HEK293 (cell line): ENCODE measurements around the gene TBC1D8.

Experiments used
- CTCF ChIP-seq: fragments of 450-650 bp; formaldehyde crosslinking; IDR thresholded peaks from 2 replicates; pipeline ENCODE4 v1.5.1; 2016; ENCODE audit warnings: missing biosample characterization, missing genetic modification characterization
- KLF10 ChIP-seq: fragments of 450-650 bp; IDR thresholded peaks from 2 replicates; pipeline ENCODE4 v1.5.1; 2018; ENCODE audit warnings: missing biosample characterization, mild to moderate bottlenecking, missing genetic modification characterization
- KLF16 ChIP-seq: fragments of 450-650 bp; formaldehyde crosslinking; IDR thresholded peaks from 2 replicates; pipeline ENCODE4 v1.5.1; 2017; ENCODE audit warnings: missing biosample characterization, missing genetic modification characterization
- SP2 ChIP-seq: fragments of 450-650 bp; formaldehyde crosslinking; IDR thresholded peaks from 2 replicates; pipeline ENCODE4 v1.5.1; 2016; ENCODE audit warnings: missing biosample characterization, missing genetic modification characterization
- ZBTB17 ChIP-seq: fragments of 450-650 bp; formaldehyde crosslinking; IDR thresholded peaks from 2 replicates; pipeline ENCODE4 v1.5.1; 2016; ENCODE audit warnings: missing biosample characterization, missing genetic modification characterization
- ZEB2 ChIP-seq: fragments of 450-650 bp; formaldehyde crosslinking; IDR thresholded peaks from 2 replicates; pipeline ENCODE4 v1.5.1; 2016; ENCODE audit warnings: missing biosample characterization, missing genetic modification characterization
- TF ChIP-seq, protein P1 (sequence below): fragments of 450-650 bp; formaldehyde crosslinking; IDR thresholded peaks from 2 replicates; pipeline ENCODE4 v1.5.1; 2016; ENCODE audit warnings: missing biosample characterization, missing genetic modification characterization

DNA sequence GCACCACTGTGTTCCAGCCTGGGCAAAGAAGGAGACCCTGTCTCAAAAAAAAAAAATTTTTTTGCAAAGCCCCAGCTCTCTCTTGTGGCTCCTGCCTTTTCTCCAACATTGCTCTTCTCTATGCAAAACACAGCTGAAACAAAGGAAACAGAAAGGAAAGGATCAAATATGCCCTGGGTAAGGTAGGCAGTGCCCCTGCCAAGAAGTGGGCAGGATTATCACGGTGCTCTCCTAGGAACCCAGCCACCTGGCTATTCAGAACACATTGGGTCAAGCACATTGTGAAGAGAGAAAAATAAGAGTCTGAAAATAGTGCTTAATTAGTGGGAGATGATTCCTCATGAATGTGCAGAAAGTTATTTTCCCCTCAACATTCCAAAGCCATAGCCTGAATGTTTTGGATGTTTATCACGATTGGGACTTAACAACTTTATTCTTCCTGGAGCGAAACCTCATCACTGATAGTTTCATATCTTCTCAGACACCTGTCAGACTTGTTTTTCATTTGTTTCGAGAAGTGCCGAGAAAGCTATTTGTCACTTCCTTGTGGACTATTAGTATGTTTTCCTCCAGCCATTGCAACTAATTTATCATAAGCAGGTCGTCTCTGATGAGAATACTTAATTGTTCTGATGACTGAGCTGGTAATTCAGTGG, 191.8 kb downstream of the TBC1D8 start:
- TF ChIP-seq ZBTB17 (tag by site-specific recombination) = no peak
- TF ChIP-seq KLF10 (tag by site-specific recombination) = no peak
- TF ChIP-seq, protein P1, sequence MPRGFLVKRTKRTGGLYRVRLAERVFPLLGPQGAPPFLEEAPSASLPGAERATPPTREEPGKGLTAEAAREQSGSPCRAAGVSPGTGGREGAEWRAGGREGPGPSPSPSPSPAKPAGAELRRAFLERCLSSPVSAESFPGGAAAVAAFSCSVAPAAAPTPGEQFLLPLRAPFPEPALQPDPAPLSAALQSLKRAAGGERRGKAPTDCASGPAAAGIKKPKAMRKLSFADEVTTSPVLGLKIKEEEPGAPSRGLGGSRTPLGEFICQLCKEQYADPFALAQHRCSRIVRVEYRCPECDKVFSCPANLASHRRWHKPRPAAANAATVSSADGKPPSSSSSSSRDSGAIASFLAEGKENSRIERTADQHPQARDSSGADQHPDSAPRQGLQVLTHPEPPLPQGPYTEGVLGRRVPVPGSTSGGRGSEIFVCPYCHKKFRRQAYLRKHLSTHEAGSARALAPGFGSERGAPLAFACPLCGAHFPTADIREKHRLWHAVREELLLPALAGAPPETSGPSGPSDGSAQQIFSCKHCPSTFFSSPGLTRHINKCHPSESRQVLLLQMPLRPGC (tag by site-specific recombination) = no peak
- no peak for TF ChIP-seq CTCF (tag by site-specific recombination)
- TF ChIP-seq SP2 (tag by site-specific recombination) = no peak
- no peak for TF ChIP-seq ZEB2
- TF ChIP-seq KLF16 (tag by site-specific recombination) = no peak
